Panc1 (cell line): ENCODE results near the gene STX2.

Experiments used
- SIN3A ChIP-seq: IDR thresholded peaks from 2 replicates; pipeline ENCODE4 v1.6.1; 2012; ENCODE audit warnings: low read depth, mild to moderate bottlenecking, low read length, moderate library complexity, borderline replicate concordance; ENCODE audit not compliant: insufficient read depth
- TF ChIP-seq, protein P1 (sequence below): fragments of 450-650 bp; IDR thresholded peaks from 2 replicates; pipeline ENCODE4 v1.5.1; 2017; ENCODE audit warnings: mild to moderate bottlenecking

DNA sequence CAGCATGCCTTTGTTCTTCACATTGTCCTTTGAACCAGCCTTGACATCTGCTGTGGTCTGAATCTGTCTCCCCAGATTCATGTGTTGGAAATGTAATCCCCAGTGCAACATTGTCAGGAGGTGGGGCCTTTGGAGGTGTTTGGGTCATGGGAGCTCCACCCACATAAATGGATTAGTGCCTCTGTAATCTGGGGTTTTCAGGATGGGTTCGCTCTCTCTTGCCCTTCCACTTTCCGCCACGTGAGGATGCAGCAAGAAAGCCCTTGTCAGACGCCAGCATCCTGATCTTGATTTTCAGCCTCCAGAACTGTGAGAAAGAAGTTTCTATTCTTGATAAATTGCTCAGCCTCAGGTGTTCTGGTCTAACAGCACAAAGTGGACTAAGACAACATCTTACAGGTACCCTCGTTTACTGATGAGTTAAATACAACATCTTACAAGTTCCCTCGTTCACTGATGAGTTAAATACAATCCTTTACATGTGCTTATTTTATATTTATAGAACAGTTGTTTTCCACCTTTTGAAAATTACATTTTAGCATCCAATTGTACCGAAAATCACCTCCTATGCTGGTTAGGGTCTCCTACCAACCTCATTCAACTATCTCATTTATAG lies 68.5 kb downstream of the STX2 start:
- TF ChIP-seq, protein P1, sequence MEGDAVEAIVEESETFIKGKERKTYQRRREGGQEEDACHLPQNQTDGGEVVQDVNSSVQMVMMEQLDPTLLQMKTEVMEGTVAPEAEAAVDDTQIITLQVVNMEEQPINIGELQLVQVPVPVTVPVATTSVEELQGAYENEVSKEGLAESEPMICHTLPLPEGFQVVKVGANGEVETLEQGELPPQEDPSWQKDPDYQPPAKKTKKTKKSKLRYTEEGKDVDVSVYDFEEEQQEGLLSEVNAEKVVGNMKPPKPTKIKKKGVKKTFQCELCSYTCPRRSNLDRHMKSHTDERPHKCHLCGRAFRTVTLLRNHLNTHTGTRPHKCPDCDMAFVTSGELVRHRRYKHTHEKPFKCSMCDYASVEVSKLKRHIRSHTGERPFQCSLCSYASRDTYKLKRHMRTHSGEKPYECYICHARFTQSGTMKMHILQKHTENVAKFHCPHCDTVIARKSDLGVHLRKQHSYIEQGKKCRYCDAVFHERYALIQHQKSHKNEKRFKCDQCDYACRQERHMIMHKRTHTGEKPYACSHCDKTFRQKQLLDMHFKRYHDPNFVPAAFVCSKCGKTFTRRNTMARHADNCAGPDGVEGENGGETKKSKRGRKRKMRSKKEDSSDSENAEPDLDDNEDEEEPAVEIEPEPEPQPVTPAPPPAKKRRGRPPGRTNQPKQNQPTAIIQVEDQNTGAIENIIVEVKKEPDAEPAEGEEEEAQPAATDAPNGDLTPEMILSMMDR, result no peak
- no peak for TF ChIP-seq SIN3A
